GM12872 (cell line): ENCODE measurements around the gene ATF7.

Experiments used
- TF ChIP-seq, protein P1 (sequence below): IDR thresholded peaks from 3 replicates; pipeline ENCODE4 v1.5.1; 2011; ENCODE audit warnings: low read depth, mild to moderate bottlenecking, low read length, moderate library complexity; ENCODE audit not compliant: insufficient read depth

Gene ATF7

DNA sequence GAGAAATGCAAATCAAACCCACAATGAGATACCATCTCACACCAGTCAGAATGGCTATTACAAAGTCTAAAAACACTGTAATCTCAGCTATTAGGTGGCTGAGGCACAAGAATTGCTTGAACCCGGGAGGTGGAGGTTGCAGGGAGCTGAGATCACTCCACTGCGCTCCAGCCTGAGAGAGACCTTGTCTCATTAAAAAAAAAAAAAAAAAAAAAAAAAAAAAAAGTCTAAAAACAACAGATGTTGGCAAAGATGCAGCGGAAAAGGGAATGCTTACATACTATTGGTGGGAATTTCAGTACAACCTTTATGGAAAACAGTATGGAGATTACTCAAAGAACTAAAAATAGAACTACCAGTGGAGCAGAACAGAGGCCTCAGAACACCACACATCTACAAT, 19.0 kb upstream of the ATF7 start:
- TF ChIP-seq, protein P1, sequence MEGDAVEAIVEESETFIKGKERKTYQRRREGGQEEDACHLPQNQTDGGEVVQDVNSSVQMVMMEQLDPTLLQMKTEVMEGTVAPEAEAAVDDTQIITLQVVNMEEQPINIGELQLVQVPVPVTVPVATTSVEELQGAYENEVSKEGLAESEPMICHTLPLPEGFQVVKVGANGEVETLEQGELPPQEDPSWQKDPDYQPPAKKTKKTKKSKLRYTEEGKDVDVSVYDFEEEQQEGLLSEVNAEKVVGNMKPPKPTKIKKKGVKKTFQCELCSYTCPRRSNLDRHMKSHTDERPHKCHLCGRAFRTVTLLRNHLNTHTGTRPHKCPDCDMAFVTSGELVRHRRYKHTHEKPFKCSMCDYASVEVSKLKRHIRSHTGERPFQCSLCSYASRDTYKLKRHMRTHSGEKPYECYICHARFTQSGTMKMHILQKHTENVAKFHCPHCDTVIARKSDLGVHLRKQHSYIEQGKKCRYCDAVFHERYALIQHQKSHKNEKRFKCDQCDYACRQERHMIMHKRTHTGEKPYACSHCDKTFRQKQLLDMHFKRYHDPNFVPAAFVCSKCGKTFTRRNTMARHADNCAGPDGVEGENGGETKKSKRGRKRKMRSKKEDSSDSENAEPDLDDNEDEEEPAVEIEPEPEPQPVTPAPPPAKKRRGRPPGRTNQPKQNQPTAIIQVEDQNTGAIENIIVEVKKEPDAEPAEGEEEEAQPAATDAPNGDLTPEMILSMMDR, result no peak

DNA sequence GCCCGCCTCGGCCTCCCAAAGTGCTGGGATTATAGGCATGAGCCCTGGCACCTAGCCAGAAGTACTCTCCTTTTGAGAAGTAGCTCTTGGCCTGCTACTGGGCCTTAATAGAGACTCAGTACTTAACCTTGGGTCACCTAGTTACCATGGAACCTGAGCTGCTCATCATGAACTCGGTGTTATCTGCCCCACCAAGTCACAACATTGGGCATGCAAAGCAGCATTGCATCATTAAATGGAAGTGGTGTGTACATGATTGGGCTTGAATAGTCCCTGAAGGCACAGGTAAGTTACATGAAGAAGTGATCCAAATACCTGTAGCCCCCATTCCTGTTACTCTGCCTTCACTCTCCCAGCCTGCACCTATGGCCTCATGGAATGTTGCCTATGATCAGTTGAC, 18.0 kb upstream of the ATF7 start:
- TF ChIP-seq, protein P1, result no peak

DNA sequence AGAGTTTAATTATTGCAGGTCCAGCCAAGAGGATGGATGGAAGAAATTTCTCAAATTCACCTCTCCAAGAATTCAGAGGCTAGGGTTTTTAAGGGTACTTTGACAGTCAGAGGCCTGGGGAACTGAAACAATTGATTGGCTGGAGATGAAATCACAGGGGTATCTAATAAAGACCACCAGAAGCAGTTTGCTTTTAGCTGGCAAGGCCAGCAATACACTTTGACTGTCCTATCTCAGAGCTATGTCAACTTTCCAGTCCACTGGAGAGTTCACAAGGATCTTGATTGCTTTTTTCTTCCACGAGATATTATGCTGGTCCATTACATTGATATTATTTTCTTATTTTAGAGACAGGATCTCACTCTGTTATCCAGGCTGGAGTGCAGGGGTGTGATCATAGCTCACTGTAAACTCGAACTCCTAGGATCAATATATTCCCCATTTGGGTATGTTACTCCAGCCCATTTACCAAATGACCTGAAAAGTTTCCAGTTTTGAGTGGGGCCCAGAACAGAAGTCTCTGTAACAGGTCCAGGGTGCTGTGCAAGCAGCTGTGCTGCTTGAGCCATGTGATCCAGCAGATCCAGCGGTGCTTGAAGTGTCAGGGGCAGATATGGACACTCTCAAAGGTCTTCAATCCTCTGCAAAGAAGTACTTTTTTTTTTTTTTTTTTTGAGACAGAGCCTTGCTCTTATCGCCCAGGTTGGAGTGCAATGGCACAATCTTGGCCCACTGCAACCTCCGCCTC, 17.2 kb upstream of the ATF7 start:
- TF ChIP-seq, protein P1, result no peak

DNA sequence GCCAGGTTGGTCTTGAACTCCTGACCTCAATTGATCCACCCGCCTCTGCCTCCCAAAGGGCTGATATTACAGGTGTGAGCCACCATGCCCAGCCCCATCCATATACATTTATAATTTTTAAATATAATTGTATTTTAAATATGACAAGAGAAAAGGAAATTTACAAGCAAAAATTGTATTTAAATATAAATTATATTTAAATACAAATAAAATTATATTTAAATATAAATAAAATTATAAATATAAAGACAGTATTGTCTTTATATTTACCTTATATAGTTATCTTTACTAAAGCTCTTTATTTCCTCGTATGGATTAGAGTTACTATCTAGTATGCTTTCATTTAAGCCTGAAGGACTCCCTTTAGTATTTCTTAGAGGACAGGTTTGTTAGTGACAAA, 11.9 kb upstream of the ATF7 start:
- TF ChIP-seq, protein P1, result no peak

DNA sequence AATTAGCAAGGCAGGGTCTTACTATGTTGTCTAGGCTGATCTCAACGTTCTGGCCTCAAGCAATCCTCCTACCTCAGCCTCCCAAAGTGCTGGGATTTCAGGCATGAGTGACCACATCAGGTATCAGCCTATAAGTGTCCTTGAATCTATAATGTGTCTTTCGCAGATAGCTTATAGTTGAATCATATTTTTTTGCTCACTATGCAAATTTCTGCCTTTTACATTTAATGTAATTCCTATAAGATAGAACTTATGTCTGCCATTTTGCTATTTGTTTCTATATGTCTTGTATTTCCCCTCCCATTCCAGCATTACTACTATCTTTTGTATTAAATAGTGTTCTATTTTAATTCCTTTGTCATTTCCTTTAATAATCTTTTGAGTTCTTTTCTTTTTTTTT, 10.5 kb upstream of the ATF7 start:
- TF ChIP-seq, protein P1, result no peak

DNA sequence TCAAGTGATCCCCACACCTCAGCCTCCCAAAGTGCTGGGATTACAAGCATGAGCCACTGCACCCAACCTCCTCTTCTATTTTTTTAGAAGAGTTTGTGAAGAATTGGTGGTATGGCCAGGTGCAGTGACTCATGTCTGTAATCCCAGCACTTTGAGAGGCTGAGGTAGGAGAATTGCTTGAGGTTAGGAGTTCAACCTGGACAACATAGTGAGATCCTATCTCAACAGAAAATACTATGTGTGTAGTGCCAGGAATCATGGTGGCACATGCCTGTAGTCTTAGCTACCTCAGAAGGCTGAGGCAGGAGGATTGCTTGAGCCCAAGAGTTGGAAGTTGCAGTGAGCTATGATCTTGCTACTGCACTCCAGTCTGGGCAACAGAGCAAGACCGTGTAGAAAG, 5.5 kb upstream of the ATF7 start:
- TF ChIP-seq, protein P1, result no peak

DNA sequence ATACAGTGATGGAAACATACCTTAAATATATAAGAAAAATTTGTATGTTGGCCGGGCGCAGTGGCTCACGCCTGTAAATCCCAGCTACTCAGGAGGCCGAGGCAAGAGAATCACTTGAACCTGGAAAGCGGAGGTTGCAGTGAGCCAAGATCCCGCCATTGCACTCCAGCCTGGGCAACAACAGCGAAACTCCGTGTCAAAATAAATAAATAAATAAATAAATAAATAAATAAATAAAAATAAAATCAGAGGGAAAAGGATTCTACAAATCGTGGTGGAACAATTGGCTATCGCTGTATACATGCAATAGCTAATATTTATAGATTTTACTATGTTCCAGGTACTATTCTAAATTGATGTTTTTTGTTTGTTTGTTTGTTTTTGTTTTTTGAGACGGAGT, 1.7 kb upstream of the ATF7 start:
- TF ChIP-seq, protein P1, result no peak

DNA sequence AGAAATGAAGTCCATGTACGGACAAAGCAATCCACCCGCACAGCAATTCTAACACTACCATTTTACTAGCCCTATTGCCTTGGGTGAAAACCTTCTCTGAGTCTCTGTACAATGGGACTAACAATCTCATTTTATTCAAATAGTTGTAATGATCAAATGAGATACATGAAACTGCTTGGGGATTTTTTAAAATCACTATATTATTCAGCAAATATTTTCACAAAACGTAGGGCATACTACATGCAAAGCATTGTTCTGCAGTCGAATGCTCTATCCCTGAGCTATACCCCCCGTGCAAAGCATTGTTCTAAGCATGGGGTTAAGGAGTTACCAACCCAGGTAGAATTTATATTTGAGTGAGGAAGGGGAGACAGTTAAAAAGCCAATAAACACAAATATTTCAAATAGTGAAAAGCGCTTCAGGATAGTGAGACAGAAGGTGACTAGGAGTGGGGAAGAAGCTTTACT, 554 bp upstream of the ATF7 start:
- TF ChIP-seq, protein P1, result no peak
